GM23338 (cell line): ENCODE measurements around the gene LRMDA.

Experiments
- CREB1 ChIP-seq: fragments of 250-450 bp; sonication (Bioruptor Pico); IDR thresholded peaks from 2 replicates; pipeline ENCODE4 v1.5.0; 2020; ENCODE audit warnings: low read depth, mild to moderate bottlenecking, moderate library complexity
- ETS1 ChIP-seq: IDR thresholded peaks from 2 replicates; pipeline ENCODE4 v1.6.1; 2016; ENCODE audit warnings: antibody characterized with exemption
- EZH2 ChIP-seq: fragments of 200-600 bp; sonication (generic); IDR thresholded peaks from one replicate; pipeline ENCODE4 v1.8.0; 2017; ENCODE audit warnings: antibody characterized with exemption, mild to moderate bottlenecking, low read depth; ENCODE audit not compliant: unreplicated experiment
- EZH2phosphoT487 ChIP-seq: fragments of 200-600 bp; sonication (generic); IDR thresholded peaks from one replicate; pipeline ENCODE4 v1.8.1; 2018; ENCODE audit warnings: antibody characterized with exemption; ENCODE audit not compliant: unreplicated experiment
- JUNB ChIP-seq: IDR thresholded peaks from one replicate; pipeline ENCODE4 v1.6.1; 2016; ENCODE audit warnings: antibody characterized with exemption; ENCODE audit not compliant: unreplicated experiment
- NANOG ChIP-seq: IDR thresholded peaks from 2 replicates; pipeline ENCODE4 v1.6.1; 2016; ENCODE audit warnings: antibody characterized with exemption, borderline replicate concordance
- POLR2AphosphoS5 ChIP-seq: IDR thresholded peaks from 2 replicates; pipeline ENCODE4 v1.6.1; 2016; ENCODE audit warnings: antibody characterized with exemption, low read depth
- STAT1 ChIP-seq: IDR thresholded peaks from one replicate; pipeline ENCODE4 v1.6.1; 2016; ENCODE audit warnings: antibody characterized with exemption; ENCODE audit not compliant: unreplicated experiment
- ZNF331 ChIP-seq: fragments of 250-450 bp; sonication (Bioruptor Pico); IDR thresholded peaks from 2 replicates; pipeline ENCODE4 v1.5.0; 2020; ENCODE audit warnings: low read depth, mild to moderate bottlenecking, moderate library complexity
- TF ChIP-seq, protein P1 (sequence below), 2 experiments: fragments of 200-600 bp in 1 of 2; sonication (generic) in 1 of 2; conservative IDR thresholded peaks; 2 replicates each; pipeline versions ENCODE4 v1.5.1 to v1.6.1; 2016 to 2017; ENCODE audit warnings: antibody characterized with exemption in 2 of 2, low read depth in 2 of 2, mild to moderate bottlenecking in 2 of 2, moderate library complexity in 1 of 2
- TF ChIP-seq, protein P2 (sequence below): IDR thresholded peaks from one replicate; pipeline ENCODE4 v1.6.1; 2018; ENCODE audit warnings: antibody characterized with exemption; ENCODE audit not compliant: unreplicated experiment

- TF ChIP-seq, protein P1, sequence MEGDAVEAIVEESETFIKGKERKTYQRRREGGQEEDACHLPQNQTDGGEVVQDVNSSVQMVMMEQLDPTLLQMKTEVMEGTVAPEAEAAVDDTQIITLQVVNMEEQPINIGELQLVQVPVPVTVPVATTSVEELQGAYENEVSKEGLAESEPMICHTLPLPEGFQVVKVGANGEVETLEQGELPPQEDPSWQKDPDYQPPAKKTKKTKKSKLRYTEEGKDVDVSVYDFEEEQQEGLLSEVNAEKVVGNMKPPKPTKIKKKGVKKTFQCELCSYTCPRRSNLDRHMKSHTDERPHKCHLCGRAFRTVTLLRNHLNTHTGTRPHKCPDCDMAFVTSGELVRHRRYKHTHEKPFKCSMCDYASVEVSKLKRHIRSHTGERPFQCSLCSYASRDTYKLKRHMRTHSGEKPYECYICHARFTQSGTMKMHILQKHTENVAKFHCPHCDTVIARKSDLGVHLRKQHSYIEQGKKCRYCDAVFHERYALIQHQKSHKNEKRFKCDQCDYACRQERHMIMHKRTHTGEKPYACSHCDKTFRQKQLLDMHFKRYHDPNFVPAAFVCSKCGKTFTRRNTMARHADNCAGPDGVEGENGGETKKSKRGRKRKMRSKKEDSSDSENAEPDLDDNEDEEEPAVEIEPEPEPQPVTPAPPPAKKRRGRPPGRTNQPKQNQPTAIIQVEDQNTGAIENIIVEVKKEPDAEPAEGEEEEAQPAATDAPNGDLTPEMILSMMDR (conservative IDR thresholded peaks at IDR 0.05; ENCODE audit: low read depth in 2 of 2) = no peak
- TF ChIP-seq EZH2 = no peak
- TF ChIP-seq NANOG = no peak
- TF ChIP-seq POLR2AphosphoS5 = no peak
- TF ChIP-seq, protein P2, sequence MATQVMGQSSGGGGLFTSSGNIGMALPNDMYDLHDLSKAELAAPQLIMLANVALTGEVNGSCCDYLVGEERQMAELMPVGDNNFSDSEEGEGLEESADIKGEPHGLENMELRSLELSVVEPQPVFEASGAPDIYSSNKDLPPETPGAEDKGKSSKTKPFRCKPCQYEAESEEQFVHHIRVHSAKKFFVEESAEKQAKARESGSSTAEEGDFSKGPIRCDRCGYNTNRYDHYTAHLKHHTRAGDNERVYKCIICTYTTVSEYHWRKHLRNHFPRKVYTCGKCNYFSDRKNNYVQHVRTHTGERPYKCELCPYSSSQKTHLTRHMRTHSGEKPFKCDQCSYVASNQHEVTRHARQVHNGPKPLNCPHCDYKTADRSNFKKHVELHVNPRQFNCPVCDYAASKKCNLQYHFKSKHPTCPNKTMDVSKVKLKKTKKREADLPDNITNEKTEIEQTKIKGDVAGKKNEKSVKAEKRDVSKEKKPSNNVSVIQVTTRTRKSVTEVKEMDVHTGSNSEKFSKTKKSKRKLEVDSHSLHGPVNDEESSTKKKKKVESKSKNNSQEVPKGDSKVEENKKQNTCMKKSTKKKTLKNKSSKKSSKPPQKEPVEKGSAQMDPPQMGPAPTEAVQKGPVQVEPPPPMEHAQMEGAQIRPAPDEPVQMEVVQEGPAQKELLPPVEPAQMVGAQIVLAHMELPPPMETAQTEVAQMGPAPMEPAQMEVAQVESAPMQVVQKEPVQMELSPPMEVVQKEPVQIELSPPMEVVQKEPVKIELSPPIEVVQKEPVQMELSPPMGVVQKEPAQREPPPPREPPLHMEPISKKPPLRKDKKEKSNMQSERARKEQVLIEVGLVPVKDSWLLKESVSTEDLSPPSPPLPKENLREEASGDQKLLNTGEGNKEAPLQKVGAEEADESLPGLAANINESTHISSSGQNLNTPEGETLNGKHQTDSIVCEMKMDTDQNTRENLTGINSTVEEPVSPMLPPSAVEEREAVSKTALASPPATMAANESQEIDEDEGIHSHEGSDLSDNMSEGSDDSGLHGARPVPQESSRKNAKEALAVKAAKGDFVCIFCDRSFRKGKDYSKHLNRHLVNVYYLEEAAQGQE = no peak
- TF ChIP-seq ETS1 = no peak
- no peak for TF ChIP-seq ZNF331 (CRISPR knock-in tag)
- no peak for TF ChIP-seq EZH2phosphoT487
- no peak for TF ChIP-seq CREB1 (CRISPR knock-in tag)
- no peak for TF ChIP-seq JUNB
- TF ChIP-seq STAT1 = no peak
Measured at GRCh38 chr10:76291175-76291574, 859.8 kb downstream of the LRMDA start.
